ENCODE data around the gene CDK5RAP1.
"Not testable (repeated sequence)": the region's sequence is repeated elsewhere in the genome, so short reads cannot be mapped to it uniquely, and the experiment has no call there.

The CDK5RAP1 gene

DNA sequence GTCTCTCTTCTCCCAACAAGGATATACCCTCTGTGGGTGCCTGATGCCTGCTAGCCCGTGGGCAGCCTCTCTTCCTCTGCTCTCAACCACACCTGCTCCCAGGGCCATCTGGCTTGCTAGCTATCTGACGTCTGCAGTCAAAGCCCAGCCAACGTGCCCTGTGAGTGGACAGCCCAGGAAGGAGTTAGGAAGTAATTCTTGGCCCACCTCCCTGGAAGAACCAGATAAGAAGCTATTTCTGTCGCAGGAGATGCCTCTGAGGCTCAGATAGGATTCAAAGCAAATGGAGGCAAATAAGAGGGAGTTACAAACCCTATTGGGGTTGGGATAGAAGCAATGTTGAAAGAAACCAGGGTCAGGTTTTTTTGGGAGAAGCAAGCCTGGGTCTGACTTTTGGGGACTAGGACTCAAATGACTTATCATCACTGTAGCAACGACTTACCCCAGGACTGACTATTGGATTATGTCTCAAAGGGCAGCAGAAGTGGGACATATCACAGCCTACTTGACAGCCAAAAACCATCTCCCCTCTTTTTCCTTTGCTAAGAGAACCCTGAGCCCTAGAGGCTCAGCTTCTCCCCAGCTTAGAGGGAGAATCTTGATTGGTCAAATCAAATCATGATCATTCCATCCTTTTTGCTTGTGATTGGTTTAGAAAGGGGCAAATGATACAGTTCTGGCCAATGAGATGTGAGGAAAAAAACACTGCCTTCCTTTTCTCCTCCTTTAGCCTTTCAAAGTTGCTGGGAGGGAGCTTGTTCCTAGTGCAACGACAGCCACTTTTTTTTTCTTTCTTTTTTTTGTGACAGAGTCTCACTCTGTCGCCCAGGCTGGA is 18.0 kb upstream of the CDK5RAP1 start:
- no peak overlapping the region for H3K4me3 ChIP-seq (ENCODE audit: low read depth, low read length)

DNA sequence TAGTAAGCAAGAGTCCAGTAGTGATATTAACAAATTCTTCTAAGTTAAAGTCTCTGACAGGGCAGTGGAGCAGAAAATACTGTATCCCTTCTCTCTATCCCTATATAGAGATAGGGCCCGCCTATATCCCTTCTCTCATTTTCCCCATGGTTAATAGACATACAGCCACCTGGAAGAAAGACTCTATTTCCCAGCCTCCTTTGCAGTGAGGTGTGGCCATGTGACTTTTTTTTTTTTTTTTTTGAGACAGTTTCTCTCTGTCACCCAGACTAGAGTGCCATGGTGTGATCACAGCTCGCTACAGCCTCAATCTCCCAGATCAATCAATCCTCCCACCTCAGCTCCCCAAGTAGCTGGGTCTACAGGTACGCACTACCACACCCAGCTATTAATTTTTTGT is 16.7 kb upstream of the CDK5RAP1 start:
- no peak overlapping the region for H3K4me3 ChIP-seq (ENCODE audit: low read depth, low read length)

DNA sequence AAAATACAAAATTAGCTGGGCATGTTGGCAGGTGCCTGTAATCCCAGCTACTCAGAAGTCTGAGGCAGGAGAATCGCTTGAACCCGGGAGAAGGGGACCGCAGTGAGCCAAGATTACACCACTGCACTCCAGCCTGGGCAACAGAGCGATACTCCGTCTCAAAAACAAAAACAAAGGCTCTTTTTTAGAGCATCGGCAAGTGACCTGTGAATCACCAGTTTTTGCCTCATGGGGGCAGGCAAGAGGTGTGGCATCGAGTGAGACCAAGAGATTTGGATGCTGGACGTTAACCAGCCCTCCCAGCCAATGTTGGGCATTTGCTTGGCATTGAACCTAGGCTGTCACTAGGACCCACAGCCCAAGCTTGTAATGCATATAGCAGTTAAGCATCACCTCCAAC is 14.6 kb upstream of the CDK5RAP1 start:
- no peak overlapping the region for H3K4me3 ChIP-seq (ENCODE audit: low read depth, low read length)

DNA sequence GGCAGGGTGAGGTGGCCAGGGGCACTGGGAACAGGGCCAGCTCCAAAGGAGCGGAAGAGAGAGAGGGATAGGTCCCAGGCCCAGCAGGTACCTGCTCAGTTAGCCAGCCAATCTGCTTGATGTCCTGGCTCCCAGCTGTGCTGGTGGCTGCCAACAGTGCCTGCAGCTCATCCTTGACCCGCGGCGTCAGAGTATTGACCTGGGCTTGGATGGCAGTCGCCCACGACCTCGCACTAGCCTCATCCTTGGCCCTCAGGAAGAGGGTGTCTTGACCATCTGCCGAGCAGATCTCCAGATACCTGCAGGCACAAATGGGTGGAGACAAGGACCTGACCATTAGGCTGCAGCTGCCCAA is 11.1 kb upstream of the CDK5RAP1 start:
- H3K4me3 ChIP-seq (ENCODE audit: low read depth, low read length), result no peak overlapping the region

DNA sequence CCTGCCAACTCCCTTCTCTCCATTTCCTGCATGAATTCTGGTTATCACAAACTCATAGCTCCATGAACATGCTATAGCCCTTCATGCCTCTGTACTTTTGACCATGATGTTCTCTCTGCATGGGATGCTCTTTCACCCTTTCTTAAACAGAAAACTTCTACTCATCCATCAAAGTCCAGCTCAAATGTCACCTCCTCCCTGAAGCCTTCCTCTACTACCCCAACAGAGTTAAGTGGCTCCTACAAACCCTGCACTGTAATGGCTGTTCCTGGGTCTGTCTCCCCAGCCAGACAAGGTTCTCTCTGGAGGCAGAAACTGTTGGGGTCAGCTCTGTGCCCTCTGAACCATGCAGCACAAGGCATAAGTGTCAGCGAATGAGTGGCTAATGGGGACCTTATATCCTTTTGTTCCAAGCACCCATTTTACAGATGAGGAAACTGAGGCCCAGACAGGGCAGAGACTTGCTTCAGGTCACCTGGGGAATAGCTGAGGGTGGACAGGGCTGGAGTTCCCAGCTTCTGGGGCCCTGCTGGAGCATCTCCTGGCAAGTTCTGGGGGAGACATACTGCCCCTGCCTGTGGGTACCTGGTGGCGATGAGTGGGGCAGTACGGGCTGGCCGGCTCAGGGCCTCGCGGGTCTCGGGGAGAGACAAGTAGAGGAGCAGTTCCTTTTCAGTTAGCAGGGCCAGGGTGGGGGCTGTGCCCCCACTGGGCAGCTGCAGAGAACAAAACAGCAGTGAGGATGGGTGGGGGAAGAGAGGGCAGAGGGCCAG is 10.6 kb upstream of the CDK5RAP1 start:
- no peak overlapping the region for H3K4me3 ChIP-seq (ENCODE audit: low read depth, low read length)

DNA sequence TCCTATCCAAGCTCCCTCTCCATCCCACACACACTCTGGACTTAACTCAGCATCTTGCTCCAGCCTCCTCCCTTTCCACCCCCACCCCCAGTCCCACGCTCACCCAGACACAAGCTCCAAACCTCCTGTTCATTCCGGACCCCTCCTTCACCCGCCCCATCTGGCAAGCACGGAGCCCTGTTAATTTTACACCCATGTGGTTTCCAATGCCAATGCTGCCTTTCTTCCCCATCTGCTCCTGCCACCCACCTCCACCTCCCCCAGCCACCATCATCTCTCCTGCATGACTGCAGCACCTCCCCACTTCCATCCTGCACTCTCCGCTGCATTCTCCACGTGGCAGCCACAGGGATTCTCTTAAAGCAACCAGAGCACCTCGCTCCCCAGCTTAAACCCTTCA is 9.9 kb upstream of the CDK5RAP1 start:
- H3K4me3 ChIP-seq (ENCODE audit: low read depth, low read length), result no peak overlapping the region

DNA sequence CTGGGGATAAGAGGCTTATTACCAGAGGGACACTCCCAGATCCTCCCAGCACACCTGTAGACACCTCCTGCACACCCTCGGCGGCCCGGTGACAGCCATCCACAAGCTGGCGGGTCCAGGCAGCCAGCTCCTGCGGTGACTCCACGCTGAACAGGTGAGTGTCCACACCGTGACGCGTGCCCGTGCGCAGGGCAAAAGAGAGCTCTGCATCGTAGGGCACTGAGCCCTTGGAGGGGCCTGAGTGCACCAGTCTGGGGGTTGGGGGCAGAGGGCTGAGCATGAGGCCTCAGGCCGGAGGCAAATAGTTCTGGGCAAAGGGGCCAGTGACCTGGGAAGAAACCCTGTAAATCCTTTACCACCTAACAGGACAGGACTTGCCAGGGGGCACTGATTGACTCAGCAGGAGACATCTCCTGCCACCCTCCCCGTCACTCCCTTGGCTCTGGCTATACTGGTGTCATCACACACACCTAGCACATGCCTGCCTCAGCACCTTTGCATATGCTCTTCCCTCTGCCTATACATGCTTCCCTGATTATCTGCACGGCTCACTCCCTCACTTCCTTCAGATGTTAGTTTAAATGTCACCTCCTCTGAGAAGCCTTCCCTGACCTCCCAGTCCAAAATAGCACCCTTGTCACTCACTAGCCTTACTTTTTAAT is 8.9 kb upstream of the CDK5RAP1 start:
- no peak overlapping the region for H3K4me3 ChIP-seq (ENCODE audit: low read depth, low read length)

DNA sequence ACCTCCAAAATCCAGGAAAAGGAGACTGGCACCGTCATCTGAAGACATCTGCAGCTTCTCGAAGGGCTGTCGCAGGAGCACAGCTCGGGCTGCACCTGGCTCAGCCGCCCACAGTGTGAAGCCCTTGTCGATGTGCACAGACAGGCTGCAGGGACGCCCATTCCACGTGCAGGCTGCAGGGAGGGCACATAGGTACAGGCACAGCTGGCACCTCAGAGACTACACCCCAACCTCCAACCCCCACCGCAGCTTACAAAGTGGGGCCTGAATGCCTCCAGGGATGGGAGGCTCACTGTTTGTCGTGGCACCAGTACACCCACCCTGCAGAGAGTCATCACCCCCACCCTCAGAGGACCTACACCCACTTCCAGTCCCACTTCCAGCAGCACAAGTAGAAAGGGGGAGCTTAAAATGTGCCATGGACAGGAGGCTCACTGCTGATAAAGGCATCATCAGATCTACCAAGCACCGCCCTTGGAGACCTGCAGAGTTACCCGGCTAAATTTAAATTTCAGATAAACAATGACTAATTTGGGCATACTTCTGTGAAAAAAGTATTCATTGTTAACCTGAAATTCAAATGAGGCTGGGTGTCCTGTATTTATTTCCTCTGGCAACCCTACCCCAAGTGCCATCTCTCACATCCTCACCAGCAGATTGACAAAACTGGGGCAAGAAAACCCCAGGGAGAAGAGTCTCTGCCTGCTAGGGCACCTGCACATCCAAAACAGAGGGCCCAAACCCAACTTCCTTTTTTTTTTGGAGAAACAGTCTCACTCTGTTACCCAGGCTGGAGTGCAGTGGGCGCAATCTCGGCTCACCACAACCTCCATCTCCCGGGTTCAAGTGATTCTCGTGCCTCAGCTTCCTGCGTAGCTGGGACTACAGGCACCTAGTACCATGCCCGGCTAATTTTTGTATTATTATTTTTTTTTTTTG is 7.7 kb upstream of the CDK5RAP1 start:
- H3K4me3 ChIP-seq (ENCODE audit: low read depth, low read length), result no peak overlapping the region

DNA sequence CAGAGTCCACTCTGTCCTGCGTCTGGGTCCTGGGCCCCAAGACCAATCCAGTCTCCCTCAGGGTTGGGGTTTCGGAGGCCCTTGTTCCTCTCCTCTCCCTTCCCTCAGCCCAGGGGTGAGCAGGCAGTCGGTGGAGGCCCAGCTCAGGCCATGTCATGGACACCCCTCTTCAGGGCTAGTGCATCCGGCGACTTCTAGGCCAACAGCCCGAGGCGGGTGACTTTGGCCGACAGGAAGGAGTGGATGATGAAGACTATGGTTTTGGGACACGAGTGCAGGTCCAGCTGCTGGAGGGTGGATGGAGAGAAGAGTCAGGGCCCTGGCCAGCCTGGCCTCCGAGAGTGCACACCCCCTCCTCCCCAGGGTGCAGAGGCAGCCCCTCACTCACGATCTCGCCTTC is 7.0 kb upstream of the CDK5RAP1 start:
- no peak overlapping the region for H3K4me3 ChIP-seq (ENCODE audit: low read depth, low read length)

DNA sequence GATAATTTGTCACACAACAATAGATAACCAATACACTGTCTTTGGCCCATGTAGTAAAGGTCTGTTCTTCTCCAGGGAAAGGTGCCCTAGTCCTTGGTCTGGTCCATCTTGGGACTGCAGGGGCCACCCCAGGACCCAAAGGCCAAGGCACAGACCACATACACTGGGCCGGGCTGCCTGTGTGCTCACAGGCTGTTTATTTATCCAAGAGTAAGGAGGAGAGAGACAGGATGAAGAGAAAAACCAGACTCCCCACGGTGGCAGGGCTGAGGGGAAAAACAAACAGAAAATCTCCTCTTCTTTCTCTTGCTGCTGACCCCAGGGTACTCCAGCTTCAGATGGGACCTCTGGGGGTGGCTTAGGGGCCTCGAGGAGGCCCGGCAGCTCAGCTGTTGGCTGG is 6.5 kb upstream of the CDK5RAP1 start:
- H3K4me3 ChIP-seq (ENCODE audit: low read depth, low read length), result no peak overlapping the region

DNA sequence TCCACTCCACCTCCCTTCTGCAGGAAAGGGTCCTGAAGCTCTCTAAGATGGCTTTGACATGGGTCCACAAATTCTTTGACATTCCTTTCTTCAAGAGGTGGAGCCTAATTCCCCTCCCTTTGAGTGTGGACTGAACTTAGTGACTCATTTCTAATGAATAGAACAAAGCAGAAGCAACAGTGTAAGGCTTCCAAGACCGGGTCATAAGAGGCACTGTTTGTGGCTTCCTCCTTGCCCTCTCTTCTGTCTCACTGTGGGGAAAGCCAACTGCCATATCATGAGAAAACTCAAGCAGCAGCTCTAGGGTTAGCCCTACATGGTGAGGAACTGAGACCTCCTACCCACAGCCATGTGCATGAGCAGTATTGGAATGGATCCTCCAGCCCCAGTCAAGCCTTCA is 5.9 kb upstream of the CDK5RAP1 start:
- H3K4me3 ChIP-seq (ENCODE audit: low read depth, low read length), result no peak overlapping the region

DNA sequence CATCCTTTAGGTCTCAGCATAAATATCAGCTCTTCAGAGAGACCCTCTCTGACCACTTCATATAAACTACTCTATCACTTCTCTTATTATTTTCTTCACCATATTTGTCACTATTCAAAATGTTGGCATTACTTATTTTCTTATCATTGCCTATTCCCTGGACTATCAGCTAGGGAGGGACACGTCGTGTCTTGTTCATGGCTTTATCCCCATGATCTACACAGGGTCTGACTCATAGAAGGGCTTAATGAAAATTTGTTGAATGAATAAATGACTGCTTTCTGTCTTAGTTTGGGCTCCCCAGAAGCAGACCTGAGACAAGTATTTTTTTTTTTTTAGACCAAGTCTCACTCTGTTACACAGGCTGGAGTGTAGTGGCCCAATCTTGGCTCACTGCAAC is 3.0 kb upstream of the CDK5RAP1 start:
- no peak overlapping the region for H3K4me3 ChIP-seq (ENCODE audit: low read depth, low read length)

DNA sequence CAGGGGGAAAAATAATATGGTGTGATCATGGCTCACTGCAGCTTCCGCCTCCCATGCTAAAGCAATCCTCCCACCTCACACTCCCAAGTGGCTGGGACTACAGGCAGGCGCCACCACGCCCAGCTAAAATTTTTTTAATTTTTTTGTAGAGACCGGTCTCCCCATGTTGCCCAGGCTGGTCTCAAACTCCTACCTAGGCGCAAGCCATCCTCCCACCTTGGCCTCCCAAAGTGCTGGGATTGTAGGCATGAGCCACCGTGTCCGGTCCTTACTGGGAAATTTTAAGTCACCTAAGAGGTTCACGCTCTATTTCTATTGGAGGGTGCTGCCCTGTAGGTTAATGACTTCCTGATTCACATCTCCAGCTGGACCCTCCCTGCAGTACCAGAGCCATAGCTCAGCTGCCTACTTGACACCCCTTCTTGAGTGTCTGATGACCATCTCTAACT is 626 bp upstream of the CDK5RAP1 start:
- peak overlapping the region; percentile 100 for H3K4me3 ChIP-seq (ENCODE audit: low read depth, low read length)

DNA sequence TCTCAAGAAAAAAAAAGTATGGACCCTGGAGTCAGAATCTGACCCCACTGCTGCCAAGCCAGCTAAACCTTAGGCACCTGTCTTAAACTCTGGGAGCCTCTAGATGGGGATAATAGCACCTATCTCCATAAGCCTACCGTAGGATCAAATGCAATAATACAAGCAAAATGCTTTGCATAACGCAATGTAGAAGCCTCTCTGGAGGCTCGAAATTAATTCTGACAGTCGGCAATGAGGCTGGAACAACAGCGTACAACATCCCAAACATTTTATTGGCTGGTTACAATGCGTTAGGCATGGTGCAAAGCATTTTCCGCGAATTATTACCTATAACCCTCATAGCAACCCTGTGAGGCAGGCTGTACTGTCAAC is 521 bp downstream of the CDK5RAP1 start:
- peak overlapping the region; percentile 100 for H3K4me3 ChIP-seq (ENCODE audit: low read depth, low read length)

DNA sequence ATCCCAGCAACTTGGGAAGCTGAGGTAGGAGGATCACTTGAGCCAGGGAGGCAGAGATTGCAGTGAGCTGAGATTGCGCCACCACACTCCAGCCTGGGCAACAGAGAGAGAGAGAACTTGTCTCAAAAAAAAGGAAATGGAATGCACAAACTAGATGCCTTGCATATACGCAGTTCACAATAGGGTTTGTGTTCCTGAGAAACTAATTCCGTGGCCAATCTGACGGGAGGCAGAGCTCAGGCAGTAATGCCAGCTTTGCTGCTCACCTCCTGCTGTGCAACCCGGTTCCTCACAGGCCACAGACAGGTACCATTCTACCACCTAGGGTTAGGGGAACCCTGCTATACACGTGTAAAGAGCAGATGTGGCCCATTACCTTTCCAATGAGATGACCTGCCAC is 1.4 kb downstream of the CDK5RAP1 start:
- no peak overlapping the region for H3K4me3 ChIP-seq (ENCODE audit: low read depth, low read length)

DNA sequence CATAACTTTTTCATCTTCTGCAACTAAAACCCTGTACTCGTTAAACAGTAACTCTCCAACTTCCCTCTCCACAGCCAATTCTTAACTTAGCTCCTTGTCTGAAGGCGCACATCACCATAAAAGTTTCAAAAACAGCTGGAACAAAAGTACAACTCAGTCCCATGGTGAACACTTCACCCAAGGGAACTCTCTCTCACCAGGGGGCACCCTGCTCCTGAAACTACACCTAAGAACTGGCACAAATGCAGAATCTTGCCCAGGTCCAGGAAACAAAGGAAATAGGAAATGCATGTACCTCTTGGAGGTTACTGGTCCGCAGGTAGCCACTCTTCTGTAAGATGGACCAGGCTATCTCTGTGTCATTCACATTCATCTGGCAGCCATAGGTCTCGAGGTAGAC is 6.6 kb downstream of the CDK5RAP1 start:
- H3K4me3 ChIP-seq (ENCODE audit: low read depth, low read length), result no peak overlapping the region

DNA sequence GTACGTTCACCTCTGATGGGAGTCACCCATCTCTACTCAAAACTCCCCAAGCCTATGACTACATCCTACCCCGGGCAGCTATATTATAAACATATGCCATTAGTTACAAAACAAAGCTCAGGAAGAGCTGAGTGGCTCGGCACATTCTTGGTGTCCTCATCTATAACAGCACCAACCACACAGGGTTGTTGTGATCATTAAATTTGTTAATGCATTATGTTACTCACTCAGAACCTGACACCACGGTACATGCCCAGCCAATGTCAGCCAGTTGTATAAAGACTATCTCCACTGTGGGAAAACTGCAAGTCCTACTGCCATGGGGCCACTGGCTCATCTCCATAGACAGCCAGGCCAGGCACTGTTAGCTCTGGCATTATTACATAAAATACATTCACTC is 7.7 kb downstream of the CDK5RAP1 start:
- H3K4me3 ChIP-seq (ENCODE audit: low read depth, low read length), result no peak overlapping the region

DNA sequence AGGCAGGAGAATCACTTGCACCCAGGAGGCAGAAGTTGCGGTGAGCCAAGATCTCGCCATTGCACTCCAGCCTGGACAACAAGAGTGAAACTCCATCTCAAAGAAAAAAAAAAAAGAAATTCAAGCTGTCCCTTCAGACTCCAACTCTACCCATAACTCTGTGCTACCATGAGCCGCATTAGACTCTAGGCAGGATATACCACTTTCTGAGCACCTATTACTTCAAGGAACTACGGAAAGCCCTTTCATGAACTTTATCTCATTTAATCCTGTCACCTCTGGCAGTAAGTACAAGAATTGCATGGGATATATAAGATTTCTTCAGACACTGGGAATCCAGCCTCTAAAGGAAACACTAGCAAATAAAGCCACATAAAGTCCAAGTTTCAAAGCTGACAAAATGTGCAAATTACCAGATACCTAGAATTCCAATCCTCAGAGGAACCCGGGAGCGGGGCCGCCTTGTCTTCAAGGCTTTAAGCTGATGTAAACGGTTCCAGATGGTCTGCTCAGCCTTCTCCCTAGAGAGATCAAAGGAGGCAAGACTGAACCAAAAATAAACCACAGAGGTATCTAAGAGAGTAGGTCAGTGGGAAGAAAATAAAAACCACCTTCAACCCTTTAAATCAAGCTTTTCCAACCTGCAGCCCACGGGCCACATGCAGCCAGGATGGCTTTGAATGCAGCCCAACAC is 9.4 kb downstream of the CDK5RAP1 start:
- no peak overlapping the region for H3K4me3 ChIP-seq (ENCODE audit: low read depth, low read length)

DNA sequence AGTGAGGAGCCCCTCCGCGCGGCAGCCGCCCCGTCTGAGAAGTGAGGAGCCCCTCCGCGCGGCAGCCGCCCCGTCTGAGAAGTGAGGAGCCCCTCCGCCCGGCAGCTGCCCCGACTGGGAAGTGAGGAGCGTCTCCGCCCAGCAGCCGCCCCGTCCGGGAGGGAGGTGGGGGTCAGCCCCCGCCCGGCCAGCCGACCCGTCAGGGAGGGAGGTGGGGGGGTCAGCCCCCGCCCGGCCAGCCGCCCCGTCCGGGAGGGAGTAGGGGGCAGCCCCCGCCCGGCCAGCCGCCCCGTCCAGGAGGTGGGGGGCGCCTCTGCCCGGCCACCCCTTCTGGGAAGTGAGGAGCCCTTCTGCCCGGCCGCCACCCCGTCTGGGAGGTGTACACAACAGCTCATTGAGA is 12.0 kb downstream of the CDK5RAP1 start:
- not testable (repeated sequence) for H3K4me3 ChIP-seq (ENCODE audit: low read depth, low read length)

DNA sequence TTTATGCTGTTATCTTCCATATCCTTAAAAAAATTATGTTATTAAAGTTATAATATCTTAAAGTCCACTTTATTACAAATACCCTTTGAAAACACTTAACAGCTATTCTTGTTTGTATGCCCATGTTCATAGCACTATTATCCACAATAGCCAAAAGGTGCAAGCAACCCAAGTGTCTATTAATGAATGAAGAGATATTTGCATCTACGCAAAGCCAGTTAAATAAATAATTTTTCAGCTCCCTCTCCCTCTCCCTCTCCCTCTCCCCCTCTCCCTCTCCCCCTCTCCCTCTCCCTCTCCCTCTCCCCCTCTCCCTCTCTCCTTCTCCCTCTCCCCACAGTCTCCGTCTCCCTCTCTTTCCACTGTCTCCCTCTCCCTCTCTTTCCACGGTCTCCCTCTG is 13.1 kb downstream of the CDK5RAP1 start:
- H3K4me3 ChIP-seq (ENCODE audit: low read depth, low read length), result no peak overlapping the region

Measured in iPS-11a (cell line).